HepG2 (cell line): ENCODE data around the gene CLEC7A. TPM values are rescaled to one million over a fixed set of nuclear protein-coding genes. Genes with fewer than 3 reads are reported as not detected.

Experiments used
- HMGXB3 ChIP-seq: sonication (generic); formaldehyde crosslinking; IDR thresholded peaks from 2 replicates; pipeline ENCODE4 v1.4.0; 2020; ENCODE audit warnings: missing genetic modification reagents, borderline replicate concordance
- MAFG ChIP-seq: sonication (generic); formaldehyde crosslinking; IDR thresholded peaks from 2 replicates; pipeline ENCODE4 v1.5.1; 2020; ENCODE audit warnings: mild to moderate bottlenecking, missing genetic modification reagents
- MLLT10 ChIP-seq: sonication (generic); formaldehyde crosslinking; IDR thresholded peaks from 2 replicates; pipeline ENCODE4 v1.4.0; 2020; ENCODE audit warnings: missing genetic modification reagents
- NR1H2 ChIP-seq: sonication (generic); formaldehyde crosslinking; IDR thresholded peaks from 2 replicates; pipeline ENCODE4 v1.8.1; 2022; ENCODE audit warnings: low read depth, missing genetic modification reagents, borderline replicate concordance
- PITX1 ChIP-seq: sonication (generic); formaldehyde crosslinking; IDR thresholded peaks from 2 replicates; pipeline ENCODE4 v1.5.1; 2020; ENCODE audit warnings: mild to moderate bottlenecking, missing genetic modification reagents
- SKI ChIP-seq: fragments of 450-650 bp; IDR thresholded peaks from one replicate; pipeline ENCODE4 v1.6.1; 2018; ENCODE audit warnings: mild to moderate bottlenecking; ENCODE audit not compliant: partially characterized antibody
- ZNF460 ChIP-seq: sonication (generic); formaldehyde crosslinking; IDR thresholded peaks from 2 replicates; pipeline ENCODE4 v1.5.1; 2020; ENCODE audit warnings: missing genetic modification reagents, mild to moderate bottlenecking, borderline replicate concordance
- ZNF501 ChIP-seq: sonication (generic); formaldehyde crosslinking; IDR thresholded peaks from 2 replicates; pipeline ENCODE4 v1.5.1; 2020; ENCODE audit warnings: mild to moderate bottlenecking, moderate library complexity, missing genetic modification reagents
- ZSCAN9 ChIP-seq: IDR thresholded peaks from 2 replicates; pipeline ENCODE4 v1.6.1; 2016; ENCODE audit warnings: borderline replicate concordance
- polyA plus RNA-seq, 8 experiments: library from polyadenylated mRNA; depleted of rRNA in 3 of 8; stranded (reverse) in 7 of 8; unstranded in 1 of 8; fragments of >200 nt; fragmentation: Illumina TruSeq in 4 of 8; extraction: Trizol in 4 of 8; gene quantifications; 2 replicates each; pipeline versions ENCODE4 v1.2.1 to v1.2.3, GENCODE V29; 2011 to 2016; ENCODE audit warnings: low read depth in 4 of 8, missing spikeins in 1 of 8, mixed read lengths in 1 of 8; ENCODE audit not compliant: insufficient read depth in 1 of 8
- total RNA-seq, 5 experiments: library from RNA; depleted of rRNA; stranded (reverse); fragments of >200 nt; fragmentation: Illumina TruSeq; extraction: Trizol; gene quantifications; 2 replicates each; pipeline ENCODE4 v1.2.3, GENCODE V29; 2016; ENCODE audit warnings: low read depth in 1 of 5
- TF ChIP-seq, protein P1 (sequence below): sonication (generic); formaldehyde crosslinking; IDR thresholded peaks from 2 replicates; pipeline ENCODE4 v1.5.0; 2020; ENCODE audit warnings: missing genetic modification reagents, mild to moderate bottlenecking, borderline replicate concordance
- TF ChIP-seq, protein P2 (sequence below): sonication (generic); formaldehyde crosslinking; IDR thresholded peaks from 2 replicates; pipeline ENCODE4 v1.9.0; 2021; ENCODE audit warnings: missing genetic modification reagents, mild to moderate bottlenecking, borderline replicate concordance
- TF ChIP-seq, protein P3 (sequence below): sonication (generic); formaldehyde crosslinking; IDR thresholded peaks from 2 replicates; pipeline ENCODE4 v1.4.0; 2020; ENCODE audit warnings: missing genetic modification reagents, mild to moderate bottlenecking, borderline replicate concordance
- TF ChIP-seq, protein P4 (sequence below): sonication (generic); formaldehyde crosslinking; conservative IDR thresholded peaks from 2 replicates; pipeline ENCODE4 v1.8.0; 2022; ENCODE audit warnings: low read depth, missing genetic modification reagents

Gene CLEC7A
- total and polyA plus RNA-seq, 2 of the 13 experiments (the other 11 are each of a cell fraction or from before 2014, with no cell fraction given): not detected

GRCh38 chr12:10169104-10169503, 39.1 kb upstream of the CLEC7A start (continued):
- TF ChIP-seq SKI (no peak), ZSCAN9 (CRISPR knock-in tag) (no peak), ZNF460 (no peak), HMGXB3 (CRISPR knock-in tag) (no peak), ZNF501 (CRISPR knock-in tag) (no peak), MAFG (CRISPR knock-in tag) (no peak), PITX1 (CRISPR knock-in tag) (no peak), NR1H2 (CRISPR knock-in tag) (no peak), MLLT10 (CRISPR knock-in tag) (no peak)
- TF ChIP-seq, protein P1, sequence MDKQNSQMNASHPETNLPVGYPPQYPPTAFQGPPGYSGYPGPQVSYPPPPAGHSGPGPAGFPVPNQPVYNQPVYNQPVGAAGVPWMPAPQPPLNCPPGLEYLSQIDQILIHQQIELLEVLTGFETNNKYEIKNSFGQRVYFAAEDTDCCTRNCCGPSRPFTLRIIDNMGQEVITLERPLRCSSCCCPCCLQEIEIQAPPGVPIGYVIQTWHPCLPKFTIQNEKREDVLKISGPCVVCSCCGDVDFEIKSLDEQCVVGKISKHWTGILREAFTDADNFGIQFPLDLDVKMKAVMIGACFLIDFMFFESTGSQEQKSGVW (CRISPR knock-in tag): no peak
- TF ChIP-seq, protein P2, sequence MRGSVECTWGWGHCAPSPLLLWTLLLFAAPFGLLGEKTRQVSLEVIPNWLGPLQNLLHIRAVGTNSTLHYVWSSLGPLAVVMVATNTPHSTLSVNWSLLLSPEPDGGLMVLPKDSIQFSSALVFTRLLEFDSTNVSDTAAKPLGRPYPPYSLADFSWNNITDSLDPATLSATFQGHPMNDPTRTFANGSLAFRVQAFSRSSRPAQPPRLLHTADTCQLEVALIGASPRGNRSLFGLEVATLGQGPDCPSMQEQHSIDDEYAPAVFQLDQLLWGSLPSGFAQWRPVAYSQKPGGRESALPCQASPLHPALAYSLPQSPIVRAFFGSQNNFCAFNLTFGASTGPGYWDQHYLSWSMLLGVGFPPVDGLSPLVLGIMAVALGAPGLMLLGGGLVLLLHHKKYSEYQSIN (CRISPR knock-in tag): no peak
- TF ChIP-seq, protein P3, sequence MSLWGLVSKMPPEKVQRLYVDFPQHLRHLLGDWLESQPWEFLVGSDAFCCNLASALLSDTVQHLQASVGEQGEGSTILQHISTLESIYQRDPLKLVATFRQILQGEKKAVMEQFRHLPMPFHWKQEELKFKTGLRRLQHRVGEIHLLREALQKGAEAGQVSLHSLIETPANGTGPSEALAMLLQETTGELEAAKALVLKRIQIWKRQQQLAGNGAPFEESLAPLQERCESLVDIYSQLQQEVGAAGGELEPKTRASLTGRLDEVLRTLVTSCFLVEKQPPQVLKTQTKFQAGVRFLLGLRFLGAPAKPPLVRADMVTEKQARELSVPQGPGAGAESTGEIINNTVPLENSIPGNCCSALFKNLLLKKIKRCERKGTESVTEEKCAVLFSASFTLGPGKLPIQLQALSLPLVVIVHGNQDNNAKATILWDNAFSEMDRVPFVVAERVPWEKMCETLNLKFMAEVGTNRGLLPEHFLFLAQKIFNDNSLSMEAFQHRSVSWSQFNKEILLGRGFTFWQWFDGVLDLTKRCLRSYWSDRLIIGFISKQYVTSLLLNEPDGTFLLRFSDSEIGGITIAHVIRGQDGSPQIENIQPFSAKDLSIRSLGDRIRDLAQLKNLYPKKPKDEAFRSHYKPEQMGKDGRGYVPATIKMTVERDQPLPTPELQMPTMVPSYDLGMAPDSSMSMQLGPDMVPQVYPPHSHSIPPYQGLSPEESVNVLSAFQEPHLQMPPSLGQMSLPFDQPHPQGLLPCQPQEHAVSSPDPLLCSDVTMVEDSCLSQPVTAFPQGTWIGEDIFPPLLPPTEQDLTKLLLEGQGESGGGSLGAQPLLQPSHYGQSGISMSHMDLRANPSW (CRISPR knock-in tag): no peak
- TF ChIP-seq, protein P4, sequence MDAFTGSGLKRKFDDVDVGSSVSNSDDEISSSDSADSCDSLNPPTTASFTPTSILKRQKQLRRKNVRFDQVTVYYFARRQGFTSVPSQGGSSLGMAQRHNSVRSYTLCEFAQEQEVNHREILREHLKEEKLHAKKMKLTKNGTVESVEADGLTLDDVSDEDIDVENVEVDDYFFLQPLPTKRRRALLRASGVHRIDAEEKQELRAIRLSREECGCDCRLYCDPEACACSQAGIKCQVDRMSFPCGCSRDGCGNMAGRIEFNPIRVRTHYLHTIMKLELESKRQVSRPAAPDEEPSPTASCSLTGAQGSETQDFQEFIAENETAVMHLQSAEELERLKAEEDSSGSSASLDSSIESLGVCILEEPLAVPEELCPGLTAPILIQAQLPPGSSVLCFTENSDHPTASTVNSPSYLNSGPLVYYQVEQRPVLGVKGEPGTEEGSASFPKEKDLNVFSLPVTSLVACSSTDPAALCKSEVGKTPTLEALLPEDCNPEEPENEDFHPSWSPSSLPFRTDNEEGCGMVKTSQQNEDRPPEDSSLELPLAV (CRISPR knock-in tag): no peak
